Lower lobe of right lung (tissue), 2 donors: ENCODE measurements around the gene S100A12. TPM values are rescaled to one million over a fixed set of nuclear protein-coding genes. Genes with fewer than 3 reads are reported as not detected.

Experiments used
- ATAC-seq, 2 donors: fragments of 200-7000 bp; cut with Tn5 transposase; one replicate each; pipeline ENCODE4 v1.9.1; 2020 to 2022; ENCODE audit warnings: mild to moderate bottlenecking in 2 of 2, moderate library complexity in 2 of 2
- DNase-seq: peaks from one replicate; pipeline ENCODE4 v3.0.0-alpha.2; 2020
- H3K27ac ChIP-seq: fragments of 200-600 bp; one replicate; pipeline ENCODE4 v1.8.0; 2022
- H3K27me3 ChIP-seq: fragments of 200-600 bp; one replicate; pipeline ENCODE4 v1.8.0; 2022; ENCODE audit warnings: low read depth
- H3K36me3 ChIP-seq: fragments of 200-600 bp; one replicate; pipeline ENCODE4 v1.8.0; 2022; ENCODE audit warnings: mild to moderate bottlenecking
- H3K4me1 ChIP-seq: fragments of 200-600 bp; one replicate; pipeline ENCODE4 v1.8.0; 2022
- H3K4me3 ChIP-seq: fragments of 200-600 bp; one replicate; pipeline ENCODE4 v1.8.0; 2022; ENCODE audit warnings: mild to moderate bottlenecking
- H3K9me3 ChIP-seq: fragments of 200-600 bp; one replicate; pipeline ENCODE4 v1.8.0; 2022
- CTCF ChIP-seq: fragments of 200-600 bp; IDR thresholded peaks from one replicate; pipeline ENCODE4 v1.8.0; 2022; ENCODE audit warnings: antibody characterized with exemption, mild to moderate bottlenecking
- intact Hi-C: fragments of 100-400 bp; cut with DNase I; formaldehyde crosslinking; loops from one replicate; pipeline ENCODE4 v1.11.0; 2022
- total RNA-seq: library from RNA; stranded (reverse); fragmentation: NEBNext Ultra II Directional; extraction: Animal tissue kit (Norgen Biotek cat#: 25700); gene quantifications from one replicate; pipeline ENCODE4 v1.2.1, GENCODE V29; 2021
- donor health status: DM: no; HTN: yes; CAD: no; lungs with severe emphysema.

S100A12 gene
- total RNA-seq, 1 donor from 2014 or later: 54.9 TPM

- Histone ChIP-seq H3K4me1 (no peaks in the 10 kb centered on the region), H3K9me3 (no peaks in the 10 kb centered on the region), H3K36me3 (no peaks in the 10 kb centered on the region), H3K27me3 (peaks cover 8% of the 10 kb centered on the region), H3K27ac (no peak overlapping the region), H3K4me3 (no peak overlapping the region)
- no peak for DNase-seq
- no peak for TF ChIP-seq CTCF
- intact Hi-C loops: no loop called here
- ATAC-seq: no peak
Observed at GRCh38 chr1:153397924-153398651, 22.7 kb upstream of the S100A12 start.

GRCh38 chr1:153397051-153397923 is 21.9 kb upstream of the S100A12 start:
- no peak overlapping the region for H3K27ac ChIP-seq
- H3K27me3 ChIP-seq: peaks cover 8% of the 10 kb centered on the region
- no peak for TF ChIP-seq CTCF
- no peaks in the 10 kb centered on the region for H3K4me1 ChIP-seq
- H3K9me3 ChIP-seq: no peaks in the 10 kb centered on the region
- H3K4me3 ChIP-seq: no peak overlapping the region
- H3K36me3 ChIP-seq: no peaks in the 10 kb centered on the region
- ATAC-seq: no peak
- DNase-seq: no peak
- intact Hi-C loops: no loop called here

- ATAC-seq (no peak), DNase-seq (no peak)
- no peaks in the 10 kb centered on the region for H3K36me3 ChIP-seq
- peaks cover 6% of the 10 kb centered on the region for H3K4me1 ChIP-seq
- no peak overlapping the region for H3K27ac ChIP-seq
- H3K27me3 ChIP-seq: peaks cover 8% of the 10 kb centered on the region
- no peak overlapping the region for H3K4me3 ChIP-seq
- TF ChIP-seq CTCF: no peak
- intact Hi-C loops: no loop called here
- H3K9me3 ChIP-seq: no peaks in the 10 kb centered on the region
Observed at GRCh38 chr1:153396461-153396860, 21.0 kb upstream of the S100A12 start.

GRCh38 chr1:153395776-153396175 is 20.4 kb upstream of the S100A12 start:
- ATAC-seq (no peak), DNase-seq (no peak)
- Histone ChIP-seq H3K27me3 (peaks cover 8% of the 10 kb centered on the region), H3K4me3 (no peak overlapping the region), H3K9me3 (no peaks in the 10 kb centered on the region), H3K27ac (no peak overlapping the region), H3K36me3 (no peaks in the 10 kb centered on the region), H3K4me1 (peaks cover 9% of the 10 kb centered on the region)
- no peak for TF ChIP-seq CTCF
- intact Hi-C loops: no loop called here

- ATAC-seq (no peak), DNase-seq (no peak)
- no peak for TF ChIP-seq CTCF
- peaks cover 9% of the 10 kb centered on the region for H3K4me1 ChIP-seq
- H3K27ac ChIP-seq: no peak overlapping the region
- intact Hi-C loops: no loop called here
- no peak overlapping the region for H3K4me3 ChIP-seq
- peaks cover 8% of the 10 kb centered on the region for H3K27me3 ChIP-seq
- no peaks in the 10 kb centered on the region for H3K36me3 ChIP-seq
- no peaks in the 10 kb centered on the region for H3K9me3 ChIP-seq
Observed at GRCh38 chr1:153395136-153395685, 19.8 kb upstream of the S100A12 start.
